ENCODE measurements around the gene CTIF. TPM values are rescaled to one million over a fixed set of nuclear protein-coding genes. Genes with fewer than 3 reads are reported as not detected.

The CTIF gene
- total and polyA plus RNA-seq, 4 donors, result 10.6 to 26.7 (median 12.3) TPM

- H3K27ac ChIP-seq (ENCODE audit: low read depth in 1 of 2, low read length in 2 of 2), result no peak overlapping the region
- peaks cover 0 to 3% (median 0%) of the 10 kb centered on the region in 4 donors for H3K4me1 ChIP-seq (ENCODE audit: control insufficient read depth in 4 of 4, insufficient read depth in 4 of 4, low read length in 3 of 4)
- WGBS, result 98% methylated on average over 2 of the region's 2 CpGs
- DNase-seq (ENCODE audit: low spot score), result no peak
- no peak for TF ChIP-seq JUND (IDR thresholded peaks at IDR 0.05)
- TF ChIP-seq RXRA (IDR thresholded peaks at IDR 0.05), result no peak
- no peak for TF ChIP-seq ATF3 (IDR thresholded peaks at IDR 0.05)
- no peak for TF ChIP-seq HNF4G (IDR thresholded peaks at IDR 0.05)
- TF ChIP-seq HNF4A (conservative IDR thresholded peaks at IDR 0.05), result no peak
- TF ChIP-seq RAD21 (IDR thresholded peaks at IDR 0.05), result no peak
- TF ChIP-seq REST (IDR thresholded peaks at IDR 0.05), result no peak
- no peak for TF ChIP-seq SP1 (IDR thresholded peaks at IDR 0.05)
- TF ChIP-seq EGR1 (IDR thresholded peaks at IDR 0.05; ENCODE audit: low read depth in 2 of 2), result no peak
- TF ChIP-seq ZBTB33 (IDR thresholded peaks at IDR 0.05), result no peak
- no peak for TF ChIP-seq FOXA2 (IDR thresholded peaks at IDR 0.05)
- no peak for TF ChIP-seq YY1 (IDR thresholded peaks at IDR 0.05)
- no peak for TF ChIP-seq MAX (IDR thresholded peaks at IDR 0.05)
- TF ChIP-seq NR2F2 (IDR thresholded peaks at IDR 0.05), result no peak
- H3K36me3 ChIP-seq (ENCODE audit: control insufficient read depth in 4 of 4, insufficient read depth in 3 of 4, low read depth in 1 of 4, low read length in 3 of 4), result no peaks in the 10 kb centered on the region
- H3K9me3 ChIP-seq (ENCODE audit: control insufficient read depth in 4 of 4, low read length in 3 of 4), result no peaks in the 10 kb centered on the region
- H3K4me3 ChIP-seq (ENCODE audit: low read depth in 1 of 3, low read length in 3 of 3), result no peak overlapping the region
- no peaks in the 10 kb centered on the region for H3K27me3 ChIP-seq (ENCODE audit: control insufficient read depth in 4 of 4, insufficient read depth in 4 of 4, low read length in 3 of 4)
- no peak overlapping the region for H3K9ac ChIP-seq (ENCODE audit: low read depth in 1 of 2, low read length in 2 of 2)
Measured at GRCh38 chr18:48846423-48846932, 307.6 kb downstream of the CTIF start.

GRCh38 chr18:48847807-48848486, 309.1 kb downstream of the CTIF start:
- Histone ChIP-seq H3K36me3 (ENCODE audit: control insufficient read depth in 4 of 4, insufficient read depth in 3 of 4, low read depth in 1 of 4, low read length in 3 of 4) (no peaks in the 10 kb centered on the region), H3K27me3 (ENCODE audit: control insufficient read depth in 4 of 4, insufficient read depth in 4 of 4, low read length in 3 of 4) (no peaks in the 10 kb centered on the region), H3K27ac (ENCODE audit: low read depth in 1 of 2, low read length in 2 of 2) (peak overlapping the region; percentile 19 to 48), H3K4me1 (ENCODE audit: control insufficient read depth in 4 of 4, insufficient read depth in 4 of 4, low read length in 3 of 4) (peaks cover 0 to 3% (median 0%) of the 10 kb centered on the region in 4 donors), H3K9me3 (ENCODE audit: control insufficient read depth in 4 of 4, low read length in 3 of 4) (no peaks in the 10 kb centered on the region), H3K4me3 (ENCODE audit: low read depth in 1 of 3, low read length in 3 of 3) (no peak overlapping the region), H3K9ac (ENCODE audit: low read depth in 1 of 2, low read length in 2 of 2) (no peak overlapping the region)
- no peak for DNase-seq (ENCODE audit: low spot score)
- 90% methylated on average over 11 of the region's 11 CpGs for WGBS
- TF ChIP-seq JUND (IDR thresholded peaks at IDR 0.05) (no peak), TAF1 (conservative IDR thresholded peaks at IDR 0.05) (no peak), RAD21 (IDR thresholded peaks at IDR 0.05) (no peak), GABPA (IDR thresholded peaks at IDR 0.05 in 1 of 2, conservative IDR thresholded peaks at IDR 0.05 in 1 of 2) (no peak), MAX (IDR thresholded peaks at IDR 0.05) (no peak), FOXA1 (IDR thresholded peaks at IDR 0.05) (no peak), HNF4A (conservative IDR thresholded peaks at IDR 0.05) (no peak)

Data from liver (tissue), 9 donors.